Bone marrow (tissue), 2 donors: ENCODE measurements around the gene ZDHHC6.
"Not testable (repeated sequence)": the region's sequence is repeated elsewhere in the genome, so short reads cannot be mapped to it uniquely, and the experiment has no call there.

Source experiments
- DNase-seq, 2 donors: peaks; one replicate each; lab custom pipeline; 2025; lab: John Stamatoyannopoulos, UW

ZDHHC6 gene, protein sequence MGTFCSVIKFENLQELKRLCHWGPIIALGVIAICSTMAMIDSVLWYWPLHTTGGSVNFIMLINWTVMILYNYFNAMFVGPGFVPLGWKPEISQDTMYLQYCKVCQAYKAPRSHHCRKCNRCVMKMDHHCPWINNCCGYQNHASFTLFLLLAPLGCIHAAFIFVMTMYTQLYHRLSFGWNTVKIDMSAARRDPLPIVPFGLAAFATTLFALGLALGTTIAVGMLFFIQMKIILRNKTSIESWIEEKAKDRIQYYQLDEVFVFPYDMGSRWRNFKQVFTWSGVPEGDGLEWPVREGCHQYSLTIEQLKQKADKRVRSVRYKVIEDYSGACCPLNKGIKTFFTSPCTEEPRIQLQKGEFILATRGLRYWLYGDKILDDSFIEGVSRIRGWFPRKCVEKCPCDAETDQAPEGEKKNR

DNA sequence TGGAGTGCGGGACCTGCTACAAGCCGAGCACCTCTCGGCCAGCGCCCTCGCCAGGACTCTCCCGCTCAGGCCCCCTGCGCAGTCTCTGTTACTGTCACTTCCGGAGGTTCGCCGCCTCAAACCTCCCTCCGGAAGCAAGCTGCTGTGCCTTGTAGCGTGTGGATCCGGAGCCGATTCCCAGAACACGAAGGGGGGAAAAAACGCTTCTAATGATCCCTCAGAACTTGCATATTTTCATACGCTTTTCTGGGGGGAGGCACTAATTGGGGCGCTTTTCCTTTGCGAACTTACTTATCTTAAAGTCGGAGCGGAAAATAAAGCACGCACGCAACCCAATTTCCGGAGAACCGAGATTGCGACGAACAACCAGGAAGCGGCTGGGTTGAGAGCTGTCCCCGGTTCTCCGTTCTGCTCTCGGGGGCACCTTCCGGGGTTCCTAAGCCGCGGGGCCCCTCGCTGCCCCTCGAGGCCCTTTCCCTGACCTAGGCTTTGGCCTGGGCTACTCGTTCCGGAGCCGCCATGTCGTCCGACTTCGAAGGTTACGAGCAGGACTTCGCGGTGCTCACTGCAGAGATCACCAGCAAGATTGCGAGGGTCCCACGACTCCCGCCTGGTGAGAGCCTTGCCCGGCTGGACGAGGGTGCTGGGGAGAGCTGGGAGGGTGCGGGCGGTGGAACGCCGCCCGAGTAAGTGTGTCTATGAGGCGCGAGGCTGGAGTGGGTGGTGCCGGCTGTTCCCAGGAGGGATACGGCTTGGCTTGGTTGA lies at the start of gene ZDHHC6, which contains the start of gene VTI1A:
TSS of gene ZDHHC6 (minus strand) at position 60 of the 765 bp plus-strand sequence. CDS start 1,478 bp downstream, outside the sequence.
TSS of gene VTI1A (plus strand) at position 361 of the 765 bp plus-strand sequence. CDS start at position 520, 159 bp downstream.
- peak; percentile 82 to 94 for DNase-seq

DNA sequence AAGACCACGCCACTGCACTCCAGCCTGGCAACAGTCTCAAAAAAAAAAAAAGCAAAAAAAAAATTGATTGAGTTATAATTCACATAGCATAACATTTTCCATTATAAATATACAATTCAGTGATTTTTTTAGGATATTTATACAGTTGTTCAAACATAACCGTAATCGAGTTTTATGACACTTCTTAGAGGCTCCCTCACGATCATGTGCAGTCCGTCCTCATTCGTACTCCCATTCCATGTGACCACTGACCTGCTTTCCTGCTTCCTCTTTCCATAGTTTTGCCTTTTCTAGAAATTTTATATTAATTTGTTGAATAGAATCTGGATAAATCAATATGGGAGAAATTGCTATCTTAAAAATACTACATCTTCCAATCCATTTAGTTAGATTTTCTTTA lies 46.0 kb upstream of the ZDHHC6 start:
- DNase-seq = no peak

DNA sequence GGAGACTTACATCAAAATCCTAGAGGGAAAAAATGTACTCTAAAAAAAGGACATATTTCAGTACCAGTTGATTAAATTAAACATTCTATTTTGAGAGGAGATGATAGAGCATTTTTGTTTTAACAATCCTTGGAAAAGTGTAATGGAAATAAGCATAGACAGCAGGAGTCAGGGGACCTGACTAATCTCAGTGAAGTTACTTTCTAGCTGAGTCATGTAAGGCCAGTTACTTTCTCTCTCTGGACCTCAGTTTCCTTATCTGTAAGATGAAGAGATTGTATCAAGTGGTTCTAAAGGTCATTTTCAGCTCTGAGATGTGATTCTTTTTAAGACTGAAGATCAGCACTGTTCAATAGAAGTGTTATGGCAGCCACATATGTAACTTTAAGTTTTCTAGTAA lies 44.4 kb upstream of the ZDHHC6 start:
- DNase-seq = no peak

DNA sequence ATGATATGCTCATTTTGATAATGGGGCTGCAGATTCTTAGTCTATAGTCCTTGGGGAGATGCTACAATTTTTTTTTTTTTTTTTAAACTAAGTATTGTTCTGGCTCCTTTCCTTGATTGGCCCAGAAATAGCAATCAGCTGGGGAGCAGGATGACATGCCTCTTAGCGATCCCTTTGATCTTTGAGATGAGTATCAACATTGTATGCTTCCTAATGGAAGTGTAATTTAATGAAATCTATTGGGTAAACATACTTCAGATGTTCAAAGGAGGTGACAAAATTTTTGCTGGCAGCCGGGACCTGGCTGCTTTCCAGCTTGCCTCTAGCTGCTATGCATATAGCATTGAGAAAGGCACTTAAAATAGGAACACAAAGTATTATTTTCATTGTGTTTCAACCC lies 43.8 kb upstream of the ZDHHC6 start:
- DNase-seq = no peak

DNA sequence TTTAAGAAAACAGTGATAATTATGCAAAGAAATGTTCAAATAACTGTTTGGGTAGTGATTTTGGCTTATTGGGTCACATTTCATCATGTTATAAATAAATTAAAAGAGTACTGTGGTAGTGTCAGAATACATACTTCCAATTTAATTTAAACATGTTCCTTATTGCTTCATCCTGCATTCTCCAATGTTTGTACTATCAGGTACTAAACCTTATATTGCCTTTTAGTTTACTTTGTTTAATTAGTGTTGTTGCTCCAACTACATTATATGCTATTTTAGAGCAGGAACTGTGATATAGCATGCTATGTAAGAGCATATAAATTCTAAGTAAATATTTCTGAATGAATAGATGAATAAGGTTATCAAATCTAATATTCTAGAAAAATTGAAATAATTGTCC lies 41.2 kb upstream of the ZDHHC6 start:
- DNase-seq = no peak

DNA sequence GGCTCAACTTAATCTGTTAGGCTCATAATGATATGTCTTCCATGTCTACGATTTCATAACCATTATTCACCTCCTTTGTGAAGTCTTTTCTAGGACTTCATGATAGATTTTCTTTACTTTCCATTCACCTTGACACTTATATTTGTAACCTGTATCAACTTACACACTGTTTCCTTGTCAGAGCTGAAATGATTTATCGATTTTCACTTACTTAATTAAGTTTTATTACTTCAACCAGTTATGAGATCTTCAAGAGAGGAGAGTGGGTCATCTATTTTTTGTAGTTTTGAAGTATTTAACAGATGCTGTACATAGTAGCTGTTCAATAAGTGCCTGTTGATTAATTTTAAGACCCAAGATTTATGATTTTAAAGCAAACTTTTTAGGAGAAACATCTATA lies 37.7 kb upstream of the ZDHHC6 start:
- DNase-seq = no peak

DNA sequence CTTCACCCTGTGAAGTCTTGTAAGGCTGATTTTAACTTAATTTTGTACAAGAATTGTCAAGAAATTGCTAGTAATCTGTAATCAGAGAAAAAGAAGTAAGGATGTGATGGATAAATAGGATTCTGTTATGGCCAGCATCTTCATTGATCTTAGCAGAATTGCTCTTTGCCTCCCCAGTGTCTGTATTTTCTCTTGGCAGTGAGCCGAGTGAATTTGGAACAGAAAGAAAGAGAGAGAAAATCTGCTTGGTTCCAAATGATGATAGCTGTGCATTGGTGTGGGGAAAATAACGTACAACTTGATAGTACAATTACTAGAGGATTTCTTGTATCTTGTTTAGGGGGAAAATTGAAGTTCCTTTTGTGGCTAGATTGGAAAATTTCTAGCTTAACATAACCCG lies 34.9 kb upstream of the ZDHHC6 start:
- DNase-seq = no peak

DNA sequence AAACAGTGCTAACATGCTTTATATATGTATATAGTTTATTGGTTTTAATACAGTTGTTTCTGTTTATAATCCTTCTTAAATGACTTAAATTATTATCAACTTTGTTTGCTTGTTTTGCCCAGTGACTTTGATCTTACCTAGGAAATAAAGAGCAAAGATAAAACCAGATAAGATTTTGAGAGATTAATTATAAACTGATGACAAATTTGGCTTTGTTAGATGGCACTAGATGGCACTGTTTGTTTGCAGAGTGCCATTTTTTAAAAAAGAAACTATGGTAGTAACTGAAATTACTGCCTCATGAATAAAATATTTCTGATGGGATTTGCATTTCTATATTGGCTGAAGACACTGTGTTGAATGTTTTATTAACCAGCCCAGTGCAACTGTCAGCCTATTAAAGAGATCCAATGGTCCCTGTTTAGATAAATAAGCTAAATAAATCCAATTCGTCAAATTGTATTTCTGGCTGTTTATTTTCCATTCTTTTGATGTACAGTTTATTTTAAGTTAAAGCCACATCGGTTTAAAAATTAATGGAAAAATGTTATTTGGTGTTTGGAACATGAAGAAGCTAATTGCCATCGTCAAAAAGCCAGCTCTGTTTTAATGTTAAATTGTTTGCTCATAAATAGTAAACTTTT lies 29.0 kb upstream of the ZDHHC6 start:
- no peak for DNase-seq

DNA sequence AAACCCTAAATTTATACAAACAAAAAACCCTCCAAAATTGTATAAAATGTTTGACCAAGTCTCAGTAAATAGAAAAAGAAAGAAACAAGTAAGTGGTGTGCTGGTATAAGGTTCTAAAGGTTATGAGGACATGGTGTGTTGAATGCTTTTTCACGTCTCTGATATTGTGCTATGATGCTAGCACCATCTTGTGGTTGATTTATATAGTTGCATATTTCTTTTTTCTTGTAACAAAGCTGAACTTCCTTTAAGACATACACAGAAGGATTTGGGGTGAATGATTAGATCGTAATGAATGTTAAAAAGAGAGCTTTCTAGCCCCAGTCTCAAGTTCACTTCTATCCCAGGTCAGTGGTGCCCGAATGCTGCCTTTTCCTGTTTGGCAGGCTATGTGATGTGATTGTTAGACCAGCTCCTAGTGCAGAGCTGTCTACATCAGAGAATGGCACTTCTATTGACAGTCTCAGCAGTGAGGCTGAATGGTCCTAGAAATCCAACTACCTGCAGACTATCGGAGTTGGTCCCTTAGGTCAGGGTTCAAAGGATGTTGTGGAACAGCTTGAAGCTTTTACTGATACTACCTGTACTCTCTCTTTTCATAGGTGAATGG lies 25.3 kb upstream of the ZDHHC6 start:
- DNase-seq = peak in 1 of 2 donors; percentile 53

DNA sequence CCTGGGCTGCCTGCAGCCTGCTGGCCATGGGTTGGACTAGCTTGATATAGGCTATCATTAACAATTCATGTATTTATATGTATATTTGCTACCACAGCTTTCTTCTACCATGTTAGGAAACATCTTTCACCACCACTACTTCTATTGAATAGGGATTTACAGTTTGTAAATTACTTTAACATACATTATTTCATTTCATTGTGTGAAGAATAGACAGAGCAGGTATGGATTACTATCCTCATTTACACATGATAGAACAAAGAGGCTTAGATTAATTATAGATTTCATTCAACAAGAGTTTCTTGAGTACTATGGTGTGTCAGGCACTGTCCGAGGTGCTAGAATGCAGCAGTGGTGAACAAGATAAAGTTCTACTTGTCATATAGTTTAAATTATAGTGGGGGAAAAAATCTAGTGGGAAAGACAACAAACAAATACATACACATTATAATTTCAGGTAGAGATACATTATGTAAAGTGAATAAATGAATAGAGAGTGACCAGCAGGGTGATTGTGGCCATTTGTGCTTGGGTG lies 20.9 kb upstream of the ZDHHC6 start:
- no peak for DNase-seq

DNA sequence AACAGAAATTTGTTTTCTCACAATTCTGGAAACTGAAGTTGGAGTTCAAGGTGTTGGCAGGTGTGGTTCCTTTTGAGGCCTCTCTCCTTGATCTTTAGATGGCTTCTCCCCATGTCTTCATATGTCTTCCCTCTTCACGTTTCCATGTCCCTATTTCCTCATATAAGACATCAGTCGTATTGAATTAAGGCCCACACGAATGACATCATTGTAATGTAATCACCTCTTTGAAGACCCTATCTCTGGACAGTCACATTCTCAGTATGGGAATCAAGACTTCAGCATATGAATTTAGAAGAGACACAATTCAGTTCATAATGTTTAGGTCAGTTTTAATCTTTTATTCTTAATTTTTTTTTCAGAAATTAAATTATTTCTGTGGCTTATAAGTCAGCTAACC lies 20.1 kb upstream of the ZDHHC6 start:
- DNase-seq = no peak

DNA sequence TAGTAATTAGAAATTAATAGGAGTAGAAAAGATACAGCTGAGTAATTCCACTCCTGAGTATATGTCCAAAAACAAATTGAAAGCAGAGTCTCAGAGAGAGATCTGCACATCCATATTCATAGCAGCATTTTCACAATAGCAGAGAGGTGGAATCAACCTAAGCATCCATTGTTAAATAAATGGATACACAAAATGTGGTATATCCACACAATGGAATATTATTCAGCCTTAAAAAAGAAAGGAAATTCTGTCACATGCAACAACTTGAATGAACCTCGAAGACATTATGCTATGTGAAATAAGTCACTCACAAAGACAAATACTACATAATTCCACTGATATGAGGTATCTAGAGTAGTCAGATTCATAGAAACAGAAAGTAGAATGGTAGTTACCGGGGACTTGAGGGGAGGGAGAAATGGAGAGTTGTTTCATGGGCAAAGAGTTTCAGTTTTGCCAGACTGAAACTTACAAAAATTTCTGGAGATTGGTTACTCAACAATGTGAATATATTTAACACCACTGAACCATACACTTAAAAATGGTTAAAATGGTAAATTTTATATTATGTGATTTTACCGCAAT lies 18.7 kb upstream of the ZDHHC6 start:
- DNase-seq = no peak

DNA sequence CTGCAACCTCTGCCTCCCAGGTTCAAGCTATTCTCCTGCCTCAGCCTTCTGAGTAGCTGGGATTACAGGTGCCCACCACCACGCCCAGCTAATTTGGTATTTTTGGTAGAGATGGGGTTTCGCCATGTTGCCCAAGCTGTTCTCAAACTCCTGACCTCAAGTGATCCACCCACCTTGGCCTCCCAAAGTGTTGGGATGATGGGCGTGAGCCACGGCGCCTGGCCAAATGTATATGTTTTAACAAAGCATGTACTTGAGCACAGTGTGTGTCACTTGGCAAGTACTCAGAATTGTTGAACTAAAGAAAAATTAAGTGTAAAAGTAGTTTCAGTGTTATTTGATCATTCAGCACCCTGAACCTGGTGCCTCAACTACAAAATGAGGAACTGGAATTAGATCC lies 17.4 kb upstream of the ZDHHC6 start:
- not testable (repeated sequence) for DNase-seq

DNA sequence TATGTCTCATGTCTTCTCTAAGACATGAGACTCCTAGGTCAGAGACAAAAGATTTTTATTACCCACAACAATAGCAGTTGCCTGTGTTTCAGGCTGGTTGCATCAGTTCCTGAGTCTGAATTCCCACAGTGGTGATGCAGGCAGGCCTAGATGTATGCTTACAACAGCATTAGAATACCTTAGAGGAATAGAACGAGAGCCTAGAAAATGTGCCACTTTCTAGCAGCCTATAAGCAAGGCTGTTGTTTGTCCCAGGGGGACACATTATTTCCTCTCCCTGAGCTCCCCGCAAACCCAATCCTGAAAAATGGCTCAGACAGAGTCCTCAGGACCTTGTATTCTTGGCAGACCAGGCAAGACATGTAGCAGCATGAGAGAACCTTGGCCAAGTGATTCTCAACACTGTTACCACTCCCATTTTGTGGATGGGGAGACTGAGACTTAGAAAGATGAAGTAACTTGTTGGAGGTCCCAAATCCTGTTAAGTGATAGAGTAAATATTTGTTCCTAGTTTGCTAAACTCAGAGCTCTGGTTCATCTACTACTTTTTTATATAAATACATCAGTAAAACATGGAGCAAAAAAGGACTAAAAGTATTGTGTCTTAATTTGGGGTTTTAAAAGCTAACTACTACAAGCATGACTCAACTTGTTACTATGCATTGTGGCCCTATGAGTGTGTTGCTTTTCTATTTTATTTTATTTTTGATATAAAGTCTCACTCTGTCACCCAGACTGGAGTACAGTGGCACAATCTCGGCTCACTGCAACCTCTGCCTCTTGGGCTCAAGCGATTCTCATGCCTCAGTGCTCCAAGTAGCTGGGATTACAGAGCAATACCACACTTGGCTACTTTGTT lies 14.5 kb upstream of the ZDHHC6 start:
- DNase-seq = no peak

DNA sequence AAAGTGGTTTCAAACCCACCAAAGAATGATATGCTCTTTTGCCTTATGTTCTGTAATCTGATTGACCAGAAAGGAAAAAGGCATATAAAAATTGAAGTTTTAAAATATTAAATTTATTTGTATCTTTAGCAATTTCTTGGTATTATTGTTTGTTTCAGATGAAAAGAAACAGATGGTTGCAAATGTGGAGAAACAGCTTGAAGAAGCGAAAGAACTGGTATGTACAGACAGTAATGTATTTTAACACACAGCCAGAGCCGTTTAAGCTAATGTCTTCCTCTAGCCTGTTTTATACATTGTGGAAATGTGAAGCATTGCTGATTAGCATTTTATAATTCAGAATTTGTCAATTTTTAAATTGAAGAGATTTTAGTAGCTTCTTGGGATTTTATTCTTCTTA lies 13.7 kb upstream of the ZDHHC6 start:
- DNase-seq = no peak

DNA sequence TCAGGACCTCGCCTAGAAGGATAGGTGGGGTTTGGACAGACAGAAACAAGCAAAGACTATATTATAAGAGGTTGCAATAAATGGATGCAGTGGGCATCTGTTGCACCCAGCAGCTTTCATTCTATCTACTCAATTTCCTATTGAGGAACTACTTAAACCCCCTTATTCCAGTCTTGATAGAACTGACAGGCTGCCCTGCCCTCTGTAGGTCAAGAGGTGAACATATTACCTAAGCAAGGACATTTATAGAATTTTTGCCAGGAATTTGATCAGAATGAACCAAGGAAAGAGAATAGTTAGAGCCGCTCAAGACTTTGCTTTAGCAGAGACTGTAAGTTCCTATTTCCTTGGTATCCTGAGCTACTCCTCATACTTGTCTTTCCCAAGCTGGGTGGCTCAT lies 9.8 kb upstream of the ZDHHC6 start:
- DNase-seq = no peak

DNA sequence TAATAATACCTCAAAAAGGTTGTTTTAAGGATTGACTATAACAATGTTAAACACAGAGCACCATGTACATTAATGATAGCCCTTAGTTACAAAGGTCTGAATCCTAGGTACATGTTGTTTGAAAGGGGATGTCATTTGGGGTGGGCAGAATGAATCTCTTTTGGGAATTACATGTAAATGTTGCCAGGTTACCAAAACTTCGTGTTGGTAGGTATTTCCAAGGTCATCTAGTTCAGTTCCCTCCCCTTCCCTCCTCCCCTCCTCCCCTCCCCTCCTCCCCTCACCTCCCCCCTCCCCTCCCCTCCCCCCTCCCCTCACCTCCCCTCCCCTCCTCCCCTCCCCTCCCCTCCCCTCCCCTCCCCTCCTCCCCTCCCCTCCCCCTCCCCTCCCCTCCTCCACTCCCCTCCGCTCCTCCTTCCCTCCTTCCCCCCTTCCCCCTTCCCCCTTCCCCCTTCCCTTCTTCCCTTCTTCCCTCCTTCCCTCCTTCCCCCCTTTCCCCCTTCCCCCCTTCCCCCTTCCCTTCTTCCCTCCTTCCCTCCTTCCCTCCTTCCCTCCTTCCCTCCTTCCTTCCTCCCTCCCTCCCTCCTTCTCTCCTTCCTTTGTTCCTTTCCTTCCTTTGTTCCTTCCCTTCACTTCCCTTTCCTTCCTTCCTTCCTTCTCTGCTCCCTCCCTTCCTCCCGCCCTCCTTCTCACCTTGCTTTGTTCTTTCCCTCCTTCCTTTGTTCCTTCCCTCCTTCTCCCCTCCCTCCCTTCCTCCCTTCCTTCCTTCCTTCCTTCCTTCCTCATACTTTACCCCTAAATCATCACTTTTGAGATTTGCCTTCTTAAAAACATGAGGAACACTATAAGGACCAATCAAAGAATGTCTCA lies 8.4 kb upstream of the ZDHHC6 start:
- no peak for DNase-seq

DNA sequence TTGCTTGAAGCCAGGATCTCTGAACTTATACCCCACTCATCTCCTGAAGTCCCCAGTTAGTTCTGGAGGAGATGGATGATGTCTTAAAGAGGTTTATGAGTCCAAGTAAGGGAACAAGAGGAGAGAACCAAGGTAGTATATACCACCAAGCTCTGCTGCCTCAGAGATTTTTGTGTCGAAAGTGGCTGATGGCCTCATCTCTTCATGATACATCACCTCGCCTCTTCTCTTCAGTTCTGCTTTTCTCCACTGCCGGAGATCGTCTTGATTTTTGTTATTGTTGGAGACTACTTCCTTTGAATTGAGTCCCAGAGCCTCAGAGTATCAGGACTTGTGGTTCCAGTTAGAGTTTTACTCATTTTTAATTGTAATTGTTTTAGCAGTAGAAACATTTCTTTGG lies 2.2 kb upstream of the ZDHHC6 start:
- DNase-seq = no peak

DNA sequence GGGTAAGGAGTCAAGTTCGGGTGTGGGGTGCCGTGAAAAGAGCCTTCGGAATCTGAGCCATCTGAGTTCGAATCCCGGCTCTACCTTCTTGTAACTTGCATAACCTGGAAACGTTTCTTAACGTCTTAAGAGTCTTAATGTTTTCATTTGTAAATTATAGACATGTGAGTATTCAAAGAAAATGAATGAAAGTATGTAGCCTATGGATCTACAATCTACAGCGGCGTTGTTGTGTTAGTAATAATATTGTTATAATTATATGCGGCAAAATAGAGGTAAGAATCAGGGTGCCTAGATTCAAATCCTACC lies 860 bp upstream of the ZDHHC6 start:
- DNase-seq = no peak
